Vagina (tissue), 2 donors: ENCODE results near the gene TNRC6C. TPM values are rescaled to one million over a fixed set of nuclear protein-coding genes. Genes with fewer than 3 reads are reported as not detected.

Source experiments
- DNase-seq, 2 donors: peaks; one replicate each; pipeline ENCODE4 v3.0.0-alpha.2; 2017; ENCODE audit errors: extremely low spot score in 2 of 2
- H3K27ac ChIP-seq: fragments of 200-600 bp; sonication (generic); one replicate; pipeline ENCODE4 v1.5.1; 2019
- H3K27me3 ChIP-seq: fragments of 200-600 bp; sonication (generic); one replicate; pipeline ENCODE4 v1.5.1; 2019
- H3K36me3 ChIP-seq, 2 donors: fragments of 200-600 bp; sonication (generic); one replicate each; pipeline ENCODE4 v1.5.1; 2017 to 2019
- H3K4me1 ChIP-seq: fragments of 200-600 bp; sonication (generic); one replicate; pipeline ENCODE4 v1.5.1; 2019
- H3K4me3 ChIP-seq, 2 donors: fragments of 200-600 bp; sonication (generic); 1 replicate in 1 of 2; 2 replicates in 1 of 2; pipeline ENCODE4 v1.5.1; 2016 to 2019
- H3K9me3 ChIP-seq: fragments of 200-600 bp; sonication (generic); one replicate; pipeline ENCODE4 v1.5.1; 2019
- POLR2A ChIP-seq, 2 donors: fragments of 450-650 bp; IDR thresholded peaks; one replicate each; pipeline ENCODE4 v1.6.1; 2017; ENCODE audit warnings: antibody characterized with exemption in 2 of 2, mild to moderate bottlenecking in 2 of 2, moderate library complexity in 2 of 2
- POLR2AphosphoS5 ChIP-seq, 2 donors: sonication (generic); formaldehyde crosslinking; IDR thresholded peaks; one replicate each; pipeline ENCODE4 v1.9.0; 2017; ENCODE audit warnings: antibody characterized with exemption in 2 of 2, mild to moderate bottlenecking in 2 of 2, low read depth in 1 of 2; ENCODE audit not compliant: insufficient read depth in 1 of 2
- intact Hi-C: fragments of 100-400 bp; cut with DNase I; formaldehyde crosslinking; loops from one replicate; pipeline ENCODE4 v1.15.1; 2023
- total RNA-seq: library from RNA; depleted of rRNA; stranded (reverse); fragments of >200 nt; gene quantifications from one replicate; pipeline ENCODE4 v1.2.3, GENCODE V29; 2016
- TF ChIP-seq, protein P1 (sequence below), 3 experiments: fragments of 450-650 bp in 2 of 3; fragments of 200-600 bp in 1 of 3; sonication (generic) in 1 of 3; IDR thresholded peaks; one replicate each; pipeline ENCODE4 v1.5.1; 2017 to 2019; ENCODE audit warnings: antibody characterized with exemption in 3 of 3, mild to moderate bottlenecking in 2 of 3, moderate library complexity in 2 of 3

The TNRC6C gene
- total RNA-seq, 1 donor from 2014 or later = 14.7 TPM

DNA sequence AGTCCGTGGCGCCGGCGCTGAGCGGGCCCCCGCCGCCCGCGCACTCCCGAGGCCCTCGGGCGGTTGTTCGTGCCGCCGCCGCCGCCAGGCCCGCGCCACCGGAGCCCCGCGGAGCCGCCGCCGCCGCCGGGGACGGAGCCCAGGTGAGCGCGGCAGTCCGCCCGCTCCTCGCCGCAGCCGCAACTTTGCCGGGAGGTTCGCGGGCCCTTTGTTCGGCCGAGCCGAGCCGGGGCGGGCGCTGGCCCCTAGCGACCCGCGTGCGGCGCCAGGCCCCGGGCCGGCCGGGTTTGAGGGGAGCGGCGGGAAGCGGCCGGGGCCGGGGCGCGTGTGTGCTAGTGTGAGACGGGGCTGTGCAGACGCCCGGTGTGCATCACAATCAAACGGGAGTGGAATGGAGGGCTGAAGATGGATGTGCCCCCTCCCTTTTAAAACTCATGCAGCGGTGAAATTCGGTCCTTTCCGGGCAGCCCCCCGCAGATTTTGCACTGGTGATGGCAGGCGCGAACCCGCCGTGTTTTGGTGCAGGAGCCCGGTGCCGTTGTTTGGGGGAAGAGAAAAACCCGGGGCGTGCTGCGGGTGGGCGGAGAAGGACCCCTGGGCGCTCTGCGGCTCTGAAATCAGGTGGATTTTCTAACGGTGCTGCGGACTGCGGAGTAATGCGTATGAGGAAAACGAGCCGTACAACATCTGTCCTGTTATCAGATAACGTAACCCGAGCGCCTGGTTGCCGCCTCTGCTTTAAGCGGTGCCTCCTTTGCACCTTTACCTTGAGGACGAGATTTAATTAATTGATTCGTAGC is 823 bp downstream of the TNRC6C start:
- TF ChIP-seq, protein P1, sequence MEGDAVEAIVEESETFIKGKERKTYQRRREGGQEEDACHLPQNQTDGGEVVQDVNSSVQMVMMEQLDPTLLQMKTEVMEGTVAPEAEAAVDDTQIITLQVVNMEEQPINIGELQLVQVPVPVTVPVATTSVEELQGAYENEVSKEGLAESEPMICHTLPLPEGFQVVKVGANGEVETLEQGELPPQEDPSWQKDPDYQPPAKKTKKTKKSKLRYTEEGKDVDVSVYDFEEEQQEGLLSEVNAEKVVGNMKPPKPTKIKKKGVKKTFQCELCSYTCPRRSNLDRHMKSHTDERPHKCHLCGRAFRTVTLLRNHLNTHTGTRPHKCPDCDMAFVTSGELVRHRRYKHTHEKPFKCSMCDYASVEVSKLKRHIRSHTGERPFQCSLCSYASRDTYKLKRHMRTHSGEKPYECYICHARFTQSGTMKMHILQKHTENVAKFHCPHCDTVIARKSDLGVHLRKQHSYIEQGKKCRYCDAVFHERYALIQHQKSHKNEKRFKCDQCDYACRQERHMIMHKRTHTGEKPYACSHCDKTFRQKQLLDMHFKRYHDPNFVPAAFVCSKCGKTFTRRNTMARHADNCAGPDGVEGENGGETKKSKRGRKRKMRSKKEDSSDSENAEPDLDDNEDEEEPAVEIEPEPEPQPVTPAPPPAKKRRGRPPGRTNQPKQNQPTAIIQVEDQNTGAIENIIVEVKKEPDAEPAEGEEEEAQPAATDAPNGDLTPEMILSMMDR (IDR thresholded peaks at IDR 0.05) = no peak
- TF ChIP-seq POLR2A (IDR thresholded peaks at IDR 0.05) (no peak), POLR2AphosphoS5 (IDR thresholded peaks at IDR 0.05; ENCODE audit: insufficient read depth in 1 of 2, low read depth in 1 of 2) (no peak)
- Histone ChIP-seq H3K36me3 (no peaks in the 10 kb centered on the region), H3K4me1 (peaks cover 41% of the 10 kb centered on the region), H3K27ac (peak overlapping the region; percentile 68), H3K27me3 (no peaks in the 10 kb centered on the region), H3K9me3 (no peaks in the 10 kb centered on the region), H3K4me3 (peak overlapping the region; percentile 61 to 95)
- no peak for DNase-seq
- intact Hi-C loops = no loop called here

DNA sequence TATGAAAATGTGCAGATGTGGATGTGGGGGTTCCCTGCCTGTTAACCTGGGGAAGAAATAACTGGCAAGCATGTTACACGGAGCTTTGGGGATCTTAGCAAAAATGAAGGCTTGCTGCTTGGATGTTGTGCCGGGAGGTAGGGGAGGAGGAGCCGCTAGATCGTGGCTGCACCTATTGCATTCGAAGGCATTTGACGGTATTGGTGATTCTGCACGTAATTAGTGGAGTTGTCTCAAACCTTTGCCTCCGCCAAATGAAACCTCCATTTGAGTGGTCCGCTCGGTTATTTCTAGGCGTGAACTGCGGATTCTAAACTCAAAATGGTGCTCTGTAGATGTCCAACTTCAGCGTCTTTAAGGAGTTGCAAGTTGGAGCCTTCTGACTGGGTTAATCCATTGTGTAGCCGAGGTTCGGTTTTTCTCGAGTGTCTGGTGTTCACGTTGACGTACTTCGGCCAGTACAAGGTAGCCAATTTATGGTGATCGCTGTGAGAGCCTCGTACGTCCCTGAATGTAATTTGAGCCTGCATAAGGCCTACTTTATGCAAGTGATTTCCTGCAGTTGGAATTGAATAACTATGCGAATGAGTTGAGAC is 1.5 kb downstream of the TNRC6C start:
- peak overlapping the region; percentile 61 to 95 for H3K4me3 ChIP-seq
- H3K9me3 ChIP-seq = no peaks in the 10 kb centered on the region
- peaks cover 47% of the 10 kb centered on the region for H3K4me1 ChIP-seq
- no peaks in the 10 kb centered on the region for H3K36me3 ChIP-seq
- no peaks in the 10 kb centered on the region for H3K27me3 ChIP-seq
- no peak for DNase-seq
- TF ChIP-seq POLR2A (IDR thresholded peaks at IDR 0.05) (no peak), POLR2AphosphoS5 (IDR thresholded peaks at IDR 0.05; ENCODE audit: insufficient read depth in 1 of 2, low read depth in 1 of 2) (no peak)
- TF ChIP-seq, protein P1 (IDR thresholded peaks at IDR 0.05) = no peak
- intact Hi-C loops = no loop called here
- peak overlapping the region; percentile 68 for H3K27ac ChIP-seq

DNA sequence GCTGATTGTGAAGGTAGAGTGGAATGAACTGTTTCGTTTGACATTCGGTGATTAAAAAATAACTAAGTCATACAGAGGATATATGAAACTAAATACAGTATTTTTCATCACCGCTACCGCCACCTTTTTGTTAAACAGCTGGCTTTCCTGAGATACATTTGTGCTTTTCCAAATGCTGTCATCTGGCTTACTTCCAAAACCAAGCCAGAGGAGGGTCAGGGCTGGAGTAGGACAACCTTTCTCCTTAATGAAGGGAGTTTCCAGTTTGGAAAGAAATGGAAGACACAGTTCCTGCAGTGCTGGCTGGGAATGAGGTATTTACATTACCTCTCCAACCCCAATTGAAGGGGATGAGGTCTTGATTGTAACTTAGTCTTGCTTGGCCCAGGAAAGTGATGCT is 3.2 kb downstream of the TNRC6C start:
- Histone ChIP-seq H3K4me1 (peaks cover 57% of the 10 kb centered on the region), H3K27ac (no peak overlapping the region), H3K27me3 (no peaks in the 10 kb centered on the region), H3K4me3 (no peak overlapping the region), H3K36me3 (no peaks in the 10 kb centered on the region), H3K9me3 (no peaks in the 10 kb centered on the region)
- no peak for DNase-seq
- TF ChIP-seq, protein P1 (IDR thresholded peaks at IDR 0.05) = no peak
- TF ChIP-seq POLR2A (IDR thresholded peaks at IDR 0.05) (no peak), POLR2AphosphoS5 (IDR thresholded peaks at IDR 0.05; ENCODE audit: insufficient read depth in 1 of 2, low read depth in 1 of 2) (no peak)
- intact Hi-C loops = no loop called here

DNA sequence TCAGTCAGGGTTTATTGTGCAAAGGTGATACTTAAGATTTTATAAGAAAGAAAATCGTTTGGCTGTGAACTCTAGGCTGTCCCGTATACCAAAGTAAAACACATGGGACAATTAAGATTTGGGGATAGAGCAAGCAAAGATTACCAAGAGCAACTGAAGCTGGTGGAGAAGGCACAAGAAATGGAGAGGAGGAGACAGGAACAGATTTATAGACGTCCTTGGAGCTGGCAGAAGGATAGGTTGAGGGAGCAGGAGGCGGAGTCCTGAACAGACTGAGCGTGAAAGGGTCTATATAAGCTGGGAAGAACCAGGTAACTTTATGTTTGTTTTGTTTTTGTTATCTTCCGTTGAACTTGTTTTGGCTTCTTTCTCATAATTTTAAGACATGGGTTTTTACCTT is 3.8 kb downstream of the TNRC6C start:
- intact Hi-C loops = no loop called here

More for the DNA sequence above, 3.8 kb downstream of the TNRC6C start:
- Histone ChIP-seq H3K27ac (no peak overlapping the region), H3K4me1 (peaks cover 57% of the 10 kb centered on the region), H3K36me3 (no peaks in the 10 kb centered on the region), H3K4me3 (no peak overlapping the region), H3K9me3 (no peaks in the 10 kb centered on the region), H3K27me3 (no peaks in the 10 kb centered on the region)
- no peak for DNase-seq
- no peak for TF ChIP-seq POLR2AphosphoS5 (IDR thresholded peaks at IDR 0.05; ENCODE audit: insufficient read depth in 1 of 2, low read depth in 1 of 2)
- TF ChIP-seq POLR2A (IDR thresholded peaks at IDR 0.05) = no peak
- TF ChIP-seq, protein P1 (IDR thresholded peaks at IDR 0.05) = no peak
